Fibroblast of peridontal ligament (primary cell): ENCODE measurements around the gene INHBE.

Experiments
- DNase-seq: peaks from one replicate; pipeline ENCODE4 v3.0.0-alpha.2; 2010; ENCODE audit errors: extremely low read depth

INHBE gene

DNA sequence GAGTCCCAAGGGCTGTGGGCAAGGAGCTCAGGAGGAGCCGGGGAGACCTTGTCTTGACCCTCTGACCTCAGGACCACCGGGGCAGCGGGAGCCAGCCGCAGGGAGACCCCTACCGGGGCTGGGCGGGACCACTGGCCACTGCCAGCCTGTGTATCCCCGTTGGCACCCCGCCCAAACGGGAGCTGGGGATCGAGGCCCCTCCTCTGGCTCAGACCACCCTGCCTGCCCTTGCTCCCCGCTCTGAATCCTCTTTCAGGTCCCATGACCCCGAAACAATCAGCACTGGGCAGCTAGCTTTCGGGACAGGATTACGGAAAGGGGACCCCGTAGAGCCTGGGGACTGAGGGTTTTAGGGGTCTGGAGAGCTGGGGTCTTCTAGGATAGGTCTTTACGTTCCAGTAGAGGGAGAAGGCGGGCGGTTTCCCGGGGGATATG lies 5.8 kb downstream of the INHBE start:
- no peak for DNase-seq

DNA sequence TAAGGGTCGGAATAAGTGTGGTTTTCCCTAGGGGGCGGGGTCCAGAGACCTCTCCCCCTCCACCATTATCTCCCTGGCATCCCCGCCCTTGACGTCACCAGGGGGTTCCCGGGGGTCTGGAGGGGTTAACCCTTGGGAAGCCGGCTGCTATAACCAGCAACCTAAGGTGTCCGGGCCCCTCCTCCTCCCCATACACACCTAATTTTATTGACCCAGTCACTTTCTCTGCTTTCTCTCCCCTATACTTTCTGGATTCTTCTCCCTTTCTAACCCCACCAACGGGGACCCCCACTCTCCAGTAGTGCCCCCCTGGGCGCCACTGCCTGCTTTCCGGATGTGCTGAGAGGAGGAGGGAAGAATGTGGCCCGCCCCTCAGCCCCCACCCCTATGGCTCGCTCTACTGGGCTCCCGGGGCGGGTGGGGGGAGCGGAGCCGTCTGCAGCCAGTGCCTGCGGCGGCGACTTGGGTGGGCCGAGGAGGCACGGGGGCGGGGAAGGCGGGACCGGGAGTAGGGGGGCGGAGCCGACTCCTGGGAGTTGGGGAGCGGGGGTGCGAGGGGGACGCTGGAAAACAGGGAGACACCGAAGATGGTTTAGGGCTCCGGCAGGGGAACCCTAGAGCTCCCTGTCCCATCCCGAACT lies 6.3 kb downstream of the INHBE start:
- no peak for DNase-seq

DNA sequence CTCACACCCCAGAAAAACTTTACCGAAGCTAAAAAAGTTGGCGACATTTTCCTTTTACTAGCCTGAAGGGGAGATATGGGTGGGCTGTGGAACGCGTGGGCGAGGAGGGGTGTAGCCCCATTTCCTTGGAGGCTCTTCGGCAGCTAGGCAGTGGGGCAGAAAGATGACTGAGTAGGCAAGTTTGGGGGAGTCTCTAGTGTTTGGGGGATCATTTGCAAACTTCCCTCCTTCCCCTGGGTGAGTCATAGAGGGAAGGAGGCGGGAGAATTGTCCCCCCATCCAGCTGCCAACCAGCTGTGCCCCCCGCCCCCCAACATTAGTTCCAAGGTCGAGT lies 6.8 kb downstream of the INHBE start:
- no peak for DNase-seq

DNA sequence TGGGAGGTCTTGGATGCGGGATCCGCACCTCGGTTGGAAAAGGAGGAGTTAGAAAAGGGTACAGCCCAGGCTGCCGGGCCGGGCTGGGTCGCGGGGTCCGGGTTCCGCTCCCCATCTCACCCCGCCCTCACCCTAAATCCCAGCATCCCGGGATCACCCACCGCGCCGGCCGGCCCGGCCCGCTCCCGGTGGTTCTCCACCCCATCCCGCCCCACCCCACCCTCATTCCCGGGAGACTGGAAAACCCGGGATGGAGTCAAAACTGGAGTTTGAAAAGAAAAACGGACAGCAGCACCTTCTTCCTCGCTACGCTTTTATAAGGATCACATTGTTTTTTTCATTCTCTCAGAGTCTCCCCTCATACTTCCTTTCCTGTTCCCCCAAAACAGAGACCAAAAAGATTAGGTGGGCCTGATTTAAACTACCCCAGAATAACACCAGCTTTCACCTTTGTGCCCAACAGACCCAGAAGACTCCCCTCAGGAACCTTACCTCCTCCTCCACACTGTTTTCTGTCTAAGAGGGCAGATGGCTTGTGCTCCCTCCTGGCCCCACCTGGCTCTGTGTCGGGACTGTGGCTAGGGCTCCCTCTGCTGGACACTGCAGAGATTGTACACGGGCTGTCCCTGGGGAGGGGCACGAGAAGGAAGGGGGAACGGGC lies 7.3 kb downstream of the INHBE start:
- DNase-seq, result peak; percentile 77

DNA sequence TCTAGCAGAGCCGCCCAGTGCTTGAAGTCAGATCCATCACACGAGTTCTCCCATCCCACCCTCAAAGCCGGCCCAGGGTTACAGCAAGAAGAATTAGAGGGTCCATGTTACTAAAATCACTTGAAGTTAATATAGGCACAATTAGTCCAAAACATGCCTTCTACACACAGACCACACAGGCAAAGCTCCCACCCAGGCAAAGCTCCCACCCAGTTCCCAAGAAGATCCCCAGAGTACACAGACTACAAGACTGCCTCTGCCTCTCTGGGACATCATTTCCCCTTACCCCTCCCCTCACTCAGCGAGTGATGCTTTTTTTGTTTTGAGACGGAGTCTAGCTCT lies 7.8 kb downstream of the INHBE start:
- no peak for DNase-seq

DNA sequence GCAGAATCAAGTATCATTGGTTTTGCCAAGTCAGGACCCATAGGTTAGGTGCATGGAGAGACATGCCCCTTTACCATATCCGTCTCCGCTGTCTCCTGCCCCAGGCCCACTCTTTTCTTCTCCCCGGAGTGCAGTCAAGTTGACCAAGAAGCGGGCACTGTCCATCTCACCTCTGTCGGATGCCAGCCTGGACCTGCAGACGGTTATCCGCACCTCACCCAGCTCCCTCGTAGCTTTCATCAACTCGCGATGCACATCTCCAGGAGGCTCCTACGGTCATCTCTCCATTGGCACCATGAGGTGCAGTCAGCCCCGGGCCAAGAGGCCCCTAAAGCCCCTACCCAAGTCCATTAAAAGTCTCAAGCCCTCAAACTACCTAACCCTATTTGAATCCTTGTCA lies 9.5 kb downstream of the INHBE start:
- no peak for DNase-seq

DNA sequence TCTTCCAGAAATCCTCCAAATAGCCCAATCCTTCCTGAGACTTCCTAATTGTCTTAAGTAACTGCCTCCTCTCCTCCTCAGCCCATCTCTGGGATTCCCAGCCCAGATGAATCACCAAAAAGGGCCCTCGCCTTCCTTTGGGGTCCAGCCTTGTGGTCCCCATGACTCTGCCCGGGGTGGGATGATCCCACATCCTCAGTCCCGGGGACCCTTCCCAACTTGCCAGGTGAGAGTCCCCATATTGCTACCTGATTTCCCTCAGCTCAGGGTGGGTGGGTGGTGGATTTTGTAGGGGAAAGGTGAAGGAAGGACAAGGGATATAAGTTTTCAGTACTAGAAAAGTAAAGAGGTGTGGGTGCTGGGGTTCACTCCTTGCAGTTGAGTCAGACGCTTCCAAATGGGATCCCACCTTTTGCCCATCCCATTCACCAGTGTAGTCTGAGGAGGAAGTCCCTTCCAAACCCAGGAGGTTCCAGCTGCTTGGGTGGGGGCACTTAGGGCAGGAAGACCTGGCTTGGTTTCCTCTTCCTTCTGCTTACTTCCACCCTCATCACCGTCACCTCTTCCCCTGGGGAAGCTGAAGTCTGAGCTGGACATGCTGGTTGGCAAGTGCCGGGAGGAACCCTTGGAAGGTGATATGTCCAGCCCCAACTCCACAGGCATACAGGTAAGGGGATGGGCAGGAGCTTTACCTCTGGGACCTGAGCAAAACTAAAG lies 10.1 kb downstream of the INHBE start:
- DNase-seq, result no peak

DNA sequence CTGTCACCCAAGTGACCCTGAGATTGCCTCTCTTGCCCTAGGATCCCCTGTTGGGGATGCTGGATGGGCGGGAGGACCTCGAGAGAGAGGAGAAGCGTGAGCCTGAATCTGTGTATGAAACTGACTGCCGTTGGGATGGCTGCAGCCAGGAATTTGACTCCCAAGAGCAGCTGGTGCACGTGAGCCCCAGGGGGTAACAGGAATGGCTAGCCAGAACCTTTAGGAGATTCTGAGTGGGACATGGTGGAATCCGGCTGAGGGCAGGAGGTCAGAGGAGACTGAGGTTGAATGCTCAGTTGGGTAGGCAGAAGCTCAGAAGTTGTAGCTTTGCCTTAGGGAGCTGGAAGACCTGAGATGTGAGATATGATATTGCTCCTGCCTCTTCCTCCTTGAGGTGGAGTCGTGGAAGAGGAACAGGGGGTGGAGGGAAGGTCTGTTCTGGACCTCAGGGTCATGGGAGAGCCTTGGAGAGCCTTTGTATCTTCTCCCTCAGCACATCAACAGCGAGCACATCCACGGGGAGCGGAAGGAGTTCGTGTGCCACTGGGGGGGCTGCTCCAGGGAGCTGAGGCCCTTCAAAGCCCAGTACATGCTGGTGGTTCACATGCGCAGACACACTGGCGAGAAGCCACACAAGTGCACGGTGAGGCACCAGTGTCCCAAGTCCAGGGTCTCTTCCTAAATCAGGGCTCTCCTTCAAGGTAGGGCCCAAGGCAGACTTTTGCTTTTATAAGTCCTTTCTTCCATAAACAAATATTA lies 10.8 kb downstream of the INHBE start:
- no peak for DNase-seq

DNA sequence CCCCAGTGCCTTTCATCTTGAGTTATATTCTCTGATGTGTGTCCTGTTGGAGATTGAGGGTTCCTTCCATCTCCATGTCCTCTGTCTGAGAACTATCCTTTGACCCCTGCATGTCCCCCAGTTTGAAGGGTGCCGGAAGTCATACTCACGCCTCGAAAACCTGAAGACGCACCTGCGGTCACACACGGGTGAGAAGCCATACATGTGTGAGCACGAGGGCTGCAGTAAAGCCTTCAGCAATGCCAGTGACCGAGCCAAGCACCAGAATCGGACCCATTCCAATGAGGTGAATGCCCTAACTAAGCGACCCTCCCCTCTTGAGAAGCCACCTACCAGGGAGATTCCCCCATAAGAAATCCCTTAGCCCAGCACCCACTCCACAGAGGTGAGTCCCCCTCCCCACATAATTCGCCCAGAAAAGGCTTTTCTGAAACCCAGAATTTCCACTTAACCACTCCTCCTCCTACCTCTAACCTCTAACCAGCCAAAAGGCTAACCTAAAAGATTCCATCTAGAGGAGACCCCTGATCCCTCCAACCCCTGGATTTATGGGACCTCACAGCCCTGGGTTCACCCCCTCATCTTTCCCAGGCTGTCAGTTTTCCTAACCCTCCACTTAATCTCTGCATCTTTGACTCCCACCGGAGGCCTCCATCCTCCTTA lies 12.2 kb downstream of the INHBE start:
- no peak for DNase-seq

DNA sequence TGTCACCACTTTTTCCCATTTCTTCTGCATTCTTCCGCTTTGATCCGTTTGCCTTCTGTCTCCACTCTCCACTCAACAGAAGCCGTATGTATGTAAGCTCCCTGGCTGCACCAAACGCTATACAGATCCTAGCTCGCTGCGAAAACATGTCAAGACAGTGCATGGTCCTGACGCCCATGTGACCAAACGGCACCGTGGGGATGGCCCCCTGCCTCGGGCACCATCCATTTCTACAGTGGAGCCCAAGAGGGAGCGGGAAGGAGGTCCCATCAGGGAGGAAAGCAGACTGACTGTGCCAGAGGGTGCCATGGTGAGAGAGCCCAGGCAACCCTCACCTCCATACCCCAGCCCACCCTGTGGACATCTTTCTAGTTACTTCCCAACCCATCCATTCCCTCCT lies 12.8 kb downstream of the INHBE start:
- DNase-seq, result no peak

DNA sequence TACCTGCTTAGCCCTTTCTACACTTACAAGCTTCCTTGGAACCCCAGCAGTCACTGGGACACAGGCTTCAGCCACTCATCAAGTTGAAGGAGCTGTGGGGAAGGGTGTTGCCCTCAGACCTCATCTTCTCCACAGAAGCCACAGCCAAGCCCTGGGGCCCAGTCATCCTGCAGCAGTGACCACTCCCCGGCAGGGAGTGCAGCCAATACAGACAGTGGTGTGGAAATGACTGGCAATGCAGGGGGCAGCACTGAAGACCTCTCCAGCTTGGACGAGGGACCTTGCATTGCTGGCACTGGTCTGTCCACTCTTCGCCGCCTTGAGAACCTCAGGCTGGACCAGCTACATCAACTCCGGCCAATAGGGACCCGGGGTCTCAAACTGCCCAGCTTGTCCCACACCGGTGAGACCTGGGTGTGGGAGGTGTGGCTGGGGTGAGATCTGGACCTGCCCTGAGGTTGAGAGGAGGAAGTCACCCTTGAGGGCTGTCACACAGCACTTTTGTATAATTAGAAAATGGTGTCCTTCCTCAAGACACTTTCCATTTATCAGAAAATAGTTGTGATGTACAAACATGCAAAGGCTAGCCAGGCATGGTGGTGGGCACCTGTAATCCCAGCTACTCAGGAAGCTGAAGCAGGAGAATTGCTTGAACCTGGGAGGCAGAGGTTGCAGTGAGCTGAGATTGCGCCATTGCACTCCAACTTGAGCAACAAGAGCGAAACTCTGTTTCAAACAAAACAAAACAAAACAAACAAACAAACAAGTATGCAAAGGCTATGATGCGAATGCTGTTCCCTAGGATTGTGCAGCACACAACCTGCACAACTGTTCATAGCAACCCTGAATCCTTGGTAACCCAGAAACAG lies 14.4 kb downstream of the INHBE start:
- DNase-seq, result no peak

DNA sequence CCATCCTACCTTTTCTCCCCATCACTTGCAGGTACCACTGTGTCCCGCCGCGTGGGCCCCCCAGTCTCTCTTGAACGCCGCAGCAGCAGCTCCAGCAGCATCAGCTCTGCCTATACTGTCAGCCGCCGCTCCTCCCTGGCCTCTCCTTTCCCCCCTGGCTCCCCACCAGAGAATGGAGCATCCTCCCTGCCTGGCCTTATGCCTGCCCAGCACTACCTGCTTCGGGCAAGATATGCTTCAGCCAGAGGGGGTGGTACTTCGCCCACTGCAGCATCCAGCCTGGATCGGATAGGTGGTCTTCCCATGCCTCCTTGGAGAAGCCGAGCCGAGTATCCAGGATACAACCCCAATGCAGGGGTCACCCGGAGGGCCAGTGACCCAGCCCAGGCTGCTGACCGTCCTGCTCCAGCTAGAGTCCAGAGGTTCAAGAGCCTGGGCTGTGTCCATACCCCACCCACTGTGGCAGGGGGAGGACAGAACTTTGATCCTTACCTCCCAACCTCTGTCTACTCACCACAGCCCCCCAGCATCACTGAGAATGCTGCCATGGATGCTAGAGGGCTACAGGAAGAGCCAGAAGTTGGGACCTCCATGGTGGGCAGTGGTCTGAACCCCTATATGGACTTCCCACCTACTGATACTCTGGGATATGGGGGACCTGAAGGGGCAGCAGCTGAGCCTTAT lies 15.3 kb downstream of the INHBE start:
- DNase-seq, result no peak

DNA sequence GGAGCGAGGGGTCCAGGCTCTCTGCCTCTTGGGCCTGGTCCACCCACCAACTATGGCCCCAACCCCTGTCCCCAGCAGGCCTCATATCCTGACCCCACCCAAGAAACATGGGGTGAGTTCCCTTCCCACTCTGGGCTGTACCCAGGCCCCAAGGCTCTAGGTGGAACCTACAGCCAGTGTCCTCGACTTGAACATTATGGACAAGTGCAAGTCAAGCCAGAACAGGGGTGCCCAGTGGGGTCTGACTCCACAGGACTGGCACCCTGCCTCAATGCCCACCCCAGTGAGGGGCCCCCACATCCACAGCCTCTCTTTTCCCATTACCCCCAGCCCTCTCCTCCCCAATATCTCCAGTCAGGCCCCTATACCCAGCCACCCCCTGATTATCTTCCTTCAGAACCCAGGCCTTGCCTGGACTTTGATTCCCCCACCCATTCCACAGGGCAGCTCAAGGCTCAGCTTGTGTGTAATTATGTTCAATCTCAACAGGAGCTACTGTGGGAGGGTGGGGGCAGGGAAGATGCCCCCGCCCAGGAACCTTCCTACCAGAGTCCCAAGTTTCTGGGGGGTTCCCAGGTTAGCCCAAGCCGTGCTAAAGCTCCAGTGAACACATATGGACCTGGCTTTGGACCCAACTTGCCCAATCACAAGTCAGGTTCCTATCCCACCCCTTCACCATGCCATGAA lies 16.0 kb downstream of the INHBE start:
- no peak for DNase-seq

DNA sequence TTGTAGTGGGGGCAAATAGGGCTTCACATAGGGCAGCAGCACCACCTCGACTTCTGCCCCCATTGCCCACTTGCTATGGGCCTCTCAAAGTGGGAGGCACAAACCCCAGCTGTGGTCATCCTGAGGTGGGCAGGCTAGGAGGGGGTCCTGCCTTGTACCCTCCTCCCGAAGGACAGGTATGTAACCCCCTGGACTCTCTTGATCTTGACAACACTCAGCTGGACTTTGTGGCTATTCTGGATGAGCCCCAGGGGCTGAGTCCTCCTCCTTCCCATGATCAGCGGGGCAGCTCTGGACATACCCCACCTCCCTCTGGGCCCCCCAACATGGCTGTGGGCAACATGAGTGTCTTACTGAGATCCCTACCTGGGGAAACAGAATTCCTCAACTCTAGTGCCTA lies 16.6 kb downstream of the INHBE start:
- no peak for DNase-seq

DNA sequence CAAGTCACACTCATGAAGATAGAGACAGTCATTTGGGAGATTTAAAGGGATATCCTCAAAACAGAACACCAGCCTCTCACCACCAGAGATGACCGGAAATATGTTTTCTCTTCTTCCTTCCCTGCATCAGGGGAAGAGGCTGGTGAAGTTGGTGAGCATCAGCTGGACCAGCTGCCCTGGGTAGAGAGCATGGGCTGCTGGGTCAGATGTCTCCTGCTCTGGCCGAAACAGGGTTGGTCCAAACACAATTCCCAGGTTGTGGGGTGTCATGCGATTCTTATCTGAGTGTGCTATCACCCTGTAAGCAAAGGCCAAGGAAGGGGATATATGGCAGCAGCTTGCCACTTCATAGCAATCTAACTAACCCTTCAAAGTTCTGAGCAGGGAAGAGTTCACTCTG lies 17.3 kb downstream of the INHBE start:
- no peak for DNase-seq

DNA sequence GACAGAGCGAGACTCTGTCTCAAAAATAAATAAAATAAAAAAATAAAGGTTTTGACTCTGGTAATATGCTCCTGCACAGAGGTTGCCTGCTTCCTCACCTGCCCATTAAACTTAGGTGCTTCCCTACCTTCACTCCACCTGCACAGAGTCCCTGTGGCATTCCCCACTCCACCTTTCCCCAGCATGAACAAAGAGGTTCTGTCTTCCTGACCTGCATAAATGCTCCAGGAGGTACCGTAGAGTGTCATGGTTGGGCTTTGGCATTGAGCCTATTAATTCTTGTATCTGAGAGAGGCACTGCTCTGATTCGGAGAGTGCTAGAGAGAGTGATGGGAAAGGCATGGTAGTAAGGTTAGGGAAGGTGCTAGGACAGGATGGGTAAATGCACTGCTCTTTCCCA lies 18.3 kb downstream of the INHBE start:
- no peak for DNase-seq

DNA sequence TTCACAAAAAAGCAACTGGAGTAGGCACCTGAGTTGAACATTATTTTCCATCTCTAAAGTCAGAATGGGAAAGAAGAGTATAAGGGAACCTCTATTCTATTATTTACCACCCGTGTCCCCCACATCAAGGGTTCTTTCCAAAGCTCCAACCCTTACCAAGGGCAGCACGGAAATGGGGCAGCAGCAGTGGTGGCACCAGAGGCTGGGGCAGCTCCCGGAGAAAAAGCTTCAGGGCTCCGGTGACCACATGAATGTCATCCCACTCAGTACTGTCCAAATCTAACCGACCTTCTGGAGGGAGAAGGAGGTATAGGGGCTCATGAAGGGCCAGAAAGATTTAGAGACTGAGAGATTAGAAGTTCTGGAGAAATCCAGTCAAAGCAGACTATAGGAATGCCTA lies 18.8 kb downstream of the INHBE start:
- no peak for DNase-seq

DNA sequence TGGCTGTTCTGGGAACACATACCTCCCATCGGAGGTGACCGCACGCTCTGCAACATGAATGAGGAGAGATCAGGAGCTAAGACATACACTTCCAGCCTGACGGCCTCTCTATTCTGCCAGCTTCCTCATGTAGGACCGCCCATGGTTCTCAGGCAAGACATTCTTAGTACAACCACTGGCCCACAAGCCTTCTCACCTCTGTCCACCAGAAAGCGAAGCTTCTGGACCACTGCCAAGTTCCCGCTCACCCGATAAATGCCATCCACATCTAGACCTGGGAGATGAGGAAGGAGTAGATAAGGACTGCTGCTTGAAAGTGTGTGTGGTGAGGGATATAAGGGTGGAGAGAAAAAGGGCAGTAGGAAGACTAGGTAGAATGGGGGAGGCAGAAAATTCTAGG lies 19.3 kb downstream of the INHBE start:
- no peak for DNase-seq

DNA sequence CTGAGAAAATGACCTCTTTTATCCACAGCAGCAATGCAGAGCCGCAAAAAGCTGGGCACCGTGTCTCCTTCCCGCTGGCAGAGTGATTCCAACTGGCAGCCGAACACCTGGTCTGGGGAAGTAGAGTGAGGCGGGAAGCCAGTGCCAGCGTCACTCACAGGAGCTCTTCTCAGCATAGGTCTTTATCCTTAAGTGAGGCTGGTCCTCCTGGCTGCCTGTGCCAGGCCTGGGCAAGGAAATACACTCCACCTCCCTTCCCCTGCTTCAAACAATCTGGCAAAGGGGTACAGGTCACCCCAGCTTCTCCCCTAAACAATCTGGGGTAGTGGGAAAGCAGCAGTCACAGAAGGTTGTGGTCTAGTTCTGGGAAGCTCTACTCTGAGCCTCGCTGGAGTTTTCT lies 19.8 kb downstream of the INHBE start:
- DNase-seq, result no peak
